Activated T-helper 2 cell treated with anti-CD3 and anti-CD28 coated beads, Interferon-gamma antibody, Interleukin-2, Interleukin-4, amounts not matched to agents 10 μg/mL and 5 μg/mL and 100 μg/mL, durations not matched to agents 14 hours and 24 hours and 36 hours (primary cell): ENCODE data around the gene EEIG1. TPM values are rescaled to one million over a fixed set of nuclear protein-coding genes. Genes with fewer than 3 reads are reported as not detected.
"Not testable (repeated sequence)": the region's sequence is repeated elsewhere in the genome, so short reads cannot be mapped to it uniquely, and the experiment has no call there.

Experiments
- DNase-seq: peaks from one replicate; pipeline ENCODE4 v3.0.0; 2021; ENCODE audit warnings: low spot score
- H3K27ac Mint-ChIP-seq: one replicate; pipeline ENCODE4 v1.8.0; 2021; ENCODE audit warnings: mixed read lengths
- H3K27me3 Mint-ChIP-seq: one replicate; pipeline ENCODE4 v1.8.0; 2021; ENCODE audit warnings: low read depth, mixed read lengths
- H3K36me3 Mint-ChIP-seq: one replicate; pipeline ENCODE4 v1.8.0; 2021; ENCODE audit warnings: low read depth, mixed read lengths
- H3K4me1 Mint-ChIP-seq: one replicate; pipeline ENCODE4 v1.8.0; 2021; ENCODE audit warnings: low read depth, mixed read lengths
- H3K4me3 Mint-ChIP-seq: one replicate; pipeline ENCODE4 v1.8.0; 2021; ENCODE audit warnings: low read depth, mild to moderate bottlenecking, moderate library complexity, mixed read lengths
- H3K9me3 Mint-ChIP-seq: one replicate; pipeline ENCODE4 v1.8.0; 2021; ENCODE audit warnings: mixed read lengths
- intact Hi-C: fragments of 100-400 bp; cut with micrococcal nuclease; formaldehyde crosslinking; loops from one replicate; pipeline ENCODE4 v1.15.1; 2023
- total RNA-seq: library from RNA; stranded (reverse); gene quantifications from 2 replicates; pipeline ENCODE4 v1.2.3, GENCODE V29; 2022

Gene EEIG1
- total RNA-seq = 43.8 and 53.3 TPM in 2 replicates

DNA sequence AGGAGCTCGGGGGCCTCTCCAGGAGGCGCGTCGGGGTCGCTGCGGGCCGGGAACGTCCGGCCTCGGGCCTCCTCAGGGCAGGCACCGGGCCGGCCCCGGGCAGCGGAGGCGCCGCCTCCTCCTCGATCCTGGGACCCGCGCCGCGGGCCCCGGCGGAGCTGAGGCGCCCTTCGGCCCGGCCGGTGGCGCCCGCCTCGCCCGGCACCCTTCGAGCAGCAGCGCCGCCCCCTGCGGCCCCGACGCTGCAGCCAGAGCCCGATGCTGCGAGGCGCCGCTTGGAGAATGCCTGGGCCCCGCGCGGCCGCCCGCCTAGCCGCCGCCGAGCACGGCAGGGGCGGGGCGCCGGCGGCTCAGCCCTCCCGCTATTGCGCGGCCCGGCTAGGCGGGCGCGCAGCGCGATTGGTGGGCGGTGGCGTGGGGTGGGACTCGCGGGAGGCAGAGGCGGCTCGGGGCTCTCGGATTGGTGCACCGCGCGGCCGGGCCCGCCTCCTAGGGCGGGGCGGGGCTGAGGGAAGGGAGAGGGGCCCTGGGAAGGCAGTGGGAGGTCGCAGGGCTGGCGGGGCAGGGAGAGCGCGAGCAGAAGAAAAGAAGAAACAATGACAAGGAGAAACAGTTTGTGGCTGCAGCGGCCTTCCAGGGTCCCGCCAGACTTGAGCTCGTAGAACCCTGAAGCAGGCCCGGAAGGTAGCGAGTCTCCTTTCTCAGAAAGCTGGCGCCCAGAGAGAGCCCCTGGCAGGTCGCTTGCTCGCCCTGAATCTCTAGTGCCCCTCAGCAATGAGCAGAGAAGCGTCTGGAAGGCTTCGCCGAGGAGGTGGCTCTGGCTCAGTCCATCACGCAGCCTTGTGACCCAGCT, at the start of gene EEIG1:
EEIG1 (minus strand) TSS at position 284 of the 853 bp plus-strand sequence. CDS start 852 bp downstream, outside the sequence.
- Mint-ChIP-seq H3K27ac (peak within 1 kb of the TSS; percentile 94), H3K4me3 (peak within 1 kb of the TSS; percentile 90), H3K36me3 (peaks cover 18% of the 10 kb centered on the region), H3K4me1 (peaks cover 49% of the 10 kb centered on the region), H3K27me3 (no peaks in the 10 kb centered on the region), H3K9me3 (no peaks in the 10 kb centered on the region)
- intact Hi-C loops = loop anchor here (1.0 kb wide), 1 partner anchor 45 kb away; no protein-coding TSS in a partner anchor
- peak; percentile 97 for DNase-seq

DNA sequence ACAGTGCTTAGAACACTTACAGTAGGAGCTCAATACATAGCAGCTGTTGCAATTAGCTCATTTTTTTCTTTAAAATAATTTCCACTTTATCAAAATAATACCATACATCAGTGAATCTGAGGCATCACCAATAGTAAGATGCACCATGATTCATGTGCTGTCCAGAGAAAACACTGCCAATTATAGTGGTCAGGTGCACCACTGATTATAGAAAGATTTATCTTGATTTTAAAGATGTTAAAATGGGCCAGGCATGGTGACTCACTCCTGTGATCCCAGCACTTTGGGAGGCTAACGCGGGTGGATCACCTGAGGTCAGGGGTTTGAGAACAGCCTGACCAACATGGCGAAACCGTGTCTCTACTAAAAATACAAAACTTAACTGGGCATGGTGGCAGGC, 46.9 kb upstream of the EEIG1 start:
- Mint-ChIP-seq H3K27ac (peak overlapping the region; percentile 92), H3K36me3 (no peaks in the 10 kb centered on the region), H3K9me3 (peaks cover 3% of the 10 kb centered on the region), H3K27me3 (no peaks in the 10 kb centered on the region), H3K4me3 (peak overlapping the region; percentile 8), H3K4me1 (peaks cover 70% of the 10 kb centered on the region)
- intact Hi-C loops = no loop called here
- DNase-seq = no peak

- Mint-ChIP-seq H3K4me1 (peaks cover 76% of the 10 kb centered on the region), H3K27ac (peak overlapping the region; percentile 92), H3K4me3 (peak overlapping the region; percentile 65), H3K27me3 (no peaks in the 10 kb centered on the region), H3K9me3 (peaks cover 3% of the 10 kb centered on the region), H3K36me3 (no peaks in the 10 kb centered on the region)
- intact Hi-C loops = loop anchor here (1.0 kb wide), 4 partner anchors 20 to 71 kb away; no protein-coding TSS in a partner anchor
- DNase-seq = peak; percentile 44
Measured at GRCh38 chr9:128026773-128027541, 46.2 kb upstream of the EEIG1 start.

GRCh38 chr9:128026255-128026772, 45.5 kb upstream of the EEIG1 start:
- Mint-ChIP-seq H3K9me3 (peaks cover 3% of the 10 kb centered on the region), H3K4me1 (peaks cover 75% of the 10 kb centered on the region), H3K27ac (peak overlapping the region; percentile 92), H3K4me3 (peak overlapping the region; percentile 65), H3K36me3 (no peaks in the 10 kb centered on the region), H3K27me3 (no peaks in the 10 kb centered on the region)
- peak; percentile 84 for DNase-seq
- intact Hi-C loops = loop anchor here (1.0 kb wide), 4 partner anchors 19 to 72 kb away; no protein-coding TSS in a partner anchor

DNA sequence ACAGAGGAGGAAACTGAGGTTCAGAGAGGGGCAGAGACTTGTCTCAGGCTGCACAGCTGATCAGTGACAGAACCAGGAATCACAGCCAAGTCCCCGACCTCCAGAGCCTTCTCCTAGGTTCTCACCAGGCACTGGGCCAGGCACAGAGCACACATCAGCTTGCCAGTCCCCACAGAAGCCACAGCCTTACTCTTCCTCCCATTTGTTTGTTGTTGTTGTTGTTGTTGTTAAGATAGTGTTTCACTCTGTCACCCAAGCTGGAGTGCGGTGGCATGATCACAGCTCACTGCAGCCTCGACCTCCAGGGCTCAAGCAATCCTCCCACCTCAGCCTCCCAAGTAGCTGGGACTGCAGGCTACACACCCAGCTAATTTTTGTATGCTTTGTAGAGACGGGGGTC, 44.9 kb upstream of the EEIG1 start:
- Mint-ChIP-seq H3K27ac (peak overlapping the region; percentile 92), H3K36me3 (no peaks in the 10 kb centered on the region), H3K27me3 (no peaks in the 10 kb centered on the region), H3K4me1 (peaks cover 79% of the 10 kb centered on the region), H3K4me3 (peak overlapping the region; percentile 65), H3K9me3 (peaks cover 1% of the 10 kb centered on the region)
- peak; percentile 22 for DNase-seq
- intact Hi-C loops = loop anchor here (1.0 kb wide), 4 partner anchors 18 to 73 kb away; no protein-coding TSS in a partner anchor

DNA sequence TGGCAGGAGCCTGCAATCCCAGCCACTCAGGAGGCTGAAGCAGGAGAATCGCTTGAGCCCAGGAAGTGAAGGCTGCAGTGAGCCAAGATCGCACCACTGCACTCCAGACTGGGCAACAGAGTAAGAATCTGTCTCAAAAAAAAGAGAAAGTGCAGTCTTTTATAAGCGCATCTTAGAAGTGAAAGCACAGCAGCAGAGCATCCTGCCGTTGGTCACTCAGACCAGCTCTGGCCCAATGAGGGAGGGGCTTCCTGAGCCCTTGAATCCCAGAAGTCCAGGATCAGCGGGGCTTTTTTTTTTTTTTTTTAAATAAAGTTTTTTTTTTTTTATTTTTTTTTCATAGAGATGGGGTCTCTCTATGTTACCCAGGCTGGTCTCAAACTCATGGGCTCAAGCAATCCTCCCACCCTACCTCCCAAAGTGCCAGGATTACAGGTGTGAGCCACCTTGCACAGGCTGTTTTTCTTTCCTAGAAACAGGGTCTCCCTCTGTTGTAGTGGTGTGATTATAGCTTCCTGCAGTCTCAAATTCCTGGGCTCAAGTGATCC, 44.0 kb upstream of the EEIG1 start:
- no peaks in the 10 kb centered on the region for H3K9me3 Mint-ChIP-seq
- no peak overlapping the region for H3K27ac Mint-ChIP-seq
- intact Hi-C loops = no loop called here
- peaks cover 75% of the 10 kb centered on the region for H3K4me1 Mint-ChIP-seq
- no peak overlapping the region for H3K4me3 Mint-ChIP-seq
- H3K27me3 Mint-ChIP-seq = no peaks in the 10 kb centered on the region
- no peaks in the 10 kb centered on the region for H3K36me3 Mint-ChIP-seq
- DNase-seq = no peak

DNA sequence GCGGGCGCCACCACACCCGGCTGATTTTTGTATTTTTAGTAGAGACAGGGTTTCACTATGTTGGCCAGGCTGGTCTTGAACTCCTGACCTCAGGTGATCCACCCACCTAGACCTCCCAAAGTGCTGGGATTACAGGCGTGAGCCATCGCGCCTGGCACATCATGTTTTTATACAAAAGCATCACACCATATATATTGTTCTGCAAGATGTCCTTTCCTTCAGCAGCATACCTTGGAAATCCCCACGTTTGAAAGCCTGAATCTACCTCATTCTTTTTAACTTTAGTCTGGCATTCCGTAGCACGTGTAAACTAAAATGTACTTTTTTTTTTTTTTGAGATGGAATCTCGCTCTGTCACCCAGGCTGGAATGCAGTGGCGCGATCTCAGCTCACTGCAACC, 42.9 kb upstream of the EEIG1 start:
- H3K36me3 Mint-ChIP-seq, H3K9me3 Mint-ChIP-seq, H3K27me3 Mint-ChIP-seq, H3K4me3 Mint-ChIP-seq, DNase-seq, intact Hi-C loops: not testable (repeated sequence)
- H3K4me1 Mint-ChIP-seq = peaks cover 69% of the 10 kb centered on the region
- H3K27ac Mint-ChIP-seq = peak overlapping the region; percentile 37

DNA sequence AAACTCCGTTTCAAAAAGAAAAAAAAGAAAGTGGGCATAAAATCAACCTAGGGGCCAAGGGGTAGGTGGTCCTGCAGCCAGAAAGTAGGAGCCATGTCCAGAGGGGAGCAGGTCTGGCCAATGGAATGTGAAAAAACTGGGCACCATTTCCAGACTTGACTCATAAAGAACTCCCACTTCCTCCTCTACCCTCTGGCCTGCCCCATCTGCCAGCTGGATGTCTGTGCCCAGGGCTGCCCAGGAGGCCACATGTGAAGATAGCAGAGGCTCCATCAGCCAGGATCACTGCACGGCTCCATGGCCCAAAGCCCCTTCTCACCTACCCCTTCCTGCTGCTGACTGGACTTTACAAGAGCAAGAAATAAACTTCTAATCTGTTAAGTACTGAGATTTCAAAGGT, 42.1 kb upstream of the EEIG1 start:
- no peaks in the 10 kb centered on the region for H3K36me3 Mint-ChIP-seq
- H3K27ac Mint-ChIP-seq = no peak overlapping the region
- peaks cover 66% of the 10 kb centered on the region for H3K4me1 Mint-ChIP-seq
- no peaks in the 10 kb centered on the region for H3K27me3 Mint-ChIP-seq
- no peaks in the 10 kb centered on the region for H3K9me3 Mint-ChIP-seq
- no peak overlapping the region for H3K4me3 Mint-ChIP-seq
- DNase-seq = no peak
- intact Hi-C loops = no loop called here

DNA sequence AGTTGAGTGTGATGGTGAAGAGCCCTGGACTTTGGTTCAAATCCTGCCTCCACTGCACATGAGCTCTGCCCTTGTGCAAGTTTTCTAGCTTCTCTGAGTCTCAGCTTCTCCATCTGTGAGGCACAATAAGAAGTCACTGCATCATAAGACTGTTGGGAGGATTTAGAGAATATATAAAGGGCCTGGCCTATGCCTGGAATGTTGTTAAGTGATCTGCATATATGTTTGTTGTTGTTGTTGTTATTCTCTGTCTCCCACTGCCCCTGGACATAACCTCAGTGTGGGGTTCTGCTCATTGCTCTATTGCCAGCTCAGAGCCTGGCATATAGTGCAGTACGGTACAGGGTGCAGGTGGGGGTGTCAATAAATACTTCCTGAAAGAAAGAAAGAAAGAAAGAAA, 40.3 kb upstream of the EEIG1 start:
- Mint-ChIP-seq H3K4me1 (peaks cover 51% of the 10 kb centered on the region), H3K9me3 (no peaks in the 10 kb centered on the region), H3K4me3 (no peak overlapping the region), H3K27me3 (no peaks in the 10 kb centered on the region), H3K27ac (no peak overlapping the region), H3K36me3 (no peaks in the 10 kb centered on the region)
- intact Hi-C loops = no loop called here
- DNase-seq = no peak

DNA sequence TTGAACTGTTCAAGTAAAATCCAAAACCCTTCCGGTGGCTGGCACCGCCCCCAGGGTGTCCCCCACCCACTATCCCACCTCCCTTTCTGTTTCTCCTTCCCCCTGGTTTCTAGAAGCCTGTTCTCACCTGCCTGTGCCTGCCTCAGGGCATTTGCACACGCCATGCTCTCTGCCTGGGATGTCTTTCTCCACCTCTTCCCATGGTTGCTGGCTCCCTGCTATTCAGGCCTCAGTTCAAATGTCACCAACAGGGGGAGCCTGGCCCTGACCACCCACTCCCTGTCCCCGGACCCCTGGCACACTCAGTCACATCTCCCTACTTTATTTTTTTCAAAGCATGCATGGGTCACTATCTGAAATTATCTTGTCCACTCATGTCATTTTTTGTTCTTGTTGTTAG, 39.9 kb upstream of the EEIG1 start:
- H3K4me1 Mint-ChIP-seq = peaks cover 47% of the 10 kb centered on the region

GRCh38 chr9:128015696-128016095, 34.9 kb upstream of the EEIG1 start:
- Mint-ChIP-seq H3K4me1 (peaks cover 11% of the 10 kb centered on the region), H3K9me3 (no peaks in the 10 kb centered on the region), H3K27ac (no peak overlapping the region), H3K36me3 (no peaks in the 10 kb centered on the region), H3K27me3 (no peaks in the 10 kb centered on the region), H3K4me3 (no peak overlapping the region)
- DNase-seq = no peak
- intact Hi-C loops = no loop called here

More for the DNA sequence above, 39.9 kb upstream of the EEIG1 start:
- Mint-ChIP-seq H3K4me3 (no peak overlapping the region), H3K27me3 (no peaks in the 10 kb centered on the region), H3K9me3 (no peaks in the 10 kb centered on the region), H3K36me3 (no peaks in the 10 kb centered on the region), H3K27ac (no peak overlapping the region)
- intact Hi-C loops = no loop called here
- no peak for DNase-seq

- Mint-ChIP-seq H3K4me3 (no peak overlapping the region), H3K36me3 (peaks cover 14% of the 10 kb centered on the region), H3K27ac (no peak overlapping the region), H3K9me3 (peaks cover 13% of the 10 kb centered on the region), H3K27me3 (no peaks in the 10 kb centered on the region), H3K4me1 (peaks cover 31% of the 10 kb centered on the region)
- DNase-seq = no peak
- intact Hi-C loops = no loop called here
Measured at GRCh38 chr9:128011071-128011817, 30.5 kb upstream of the EEIG1 start.
